Measurements from ENCODE around the gene RSPH6A.
A peak's percentile ranks its signal among the peaks of the same experiment; 100 is the strongest.

DNA sequence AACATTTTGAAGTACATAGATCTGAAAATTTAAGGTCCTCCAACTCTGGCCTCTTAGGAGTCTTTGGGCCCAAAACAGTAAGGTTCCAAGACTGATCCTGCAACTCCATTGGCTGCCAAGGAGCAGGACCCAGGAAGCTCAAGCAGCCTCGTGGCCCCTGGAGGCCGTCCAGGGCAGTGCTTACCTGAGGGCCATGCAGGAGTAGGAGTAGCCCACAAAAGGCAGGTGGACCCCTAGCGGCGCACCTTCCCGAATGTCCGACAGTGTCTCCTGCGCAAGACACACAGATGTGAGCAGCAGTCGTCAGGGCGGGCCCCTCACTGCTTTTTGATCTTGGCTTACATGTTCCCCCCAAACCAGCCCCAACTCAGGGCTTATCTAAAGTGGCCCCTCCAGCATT is 40.3 kb downstream of the RSPH6A start:
- TF ChIP-seq, protein P1, sequence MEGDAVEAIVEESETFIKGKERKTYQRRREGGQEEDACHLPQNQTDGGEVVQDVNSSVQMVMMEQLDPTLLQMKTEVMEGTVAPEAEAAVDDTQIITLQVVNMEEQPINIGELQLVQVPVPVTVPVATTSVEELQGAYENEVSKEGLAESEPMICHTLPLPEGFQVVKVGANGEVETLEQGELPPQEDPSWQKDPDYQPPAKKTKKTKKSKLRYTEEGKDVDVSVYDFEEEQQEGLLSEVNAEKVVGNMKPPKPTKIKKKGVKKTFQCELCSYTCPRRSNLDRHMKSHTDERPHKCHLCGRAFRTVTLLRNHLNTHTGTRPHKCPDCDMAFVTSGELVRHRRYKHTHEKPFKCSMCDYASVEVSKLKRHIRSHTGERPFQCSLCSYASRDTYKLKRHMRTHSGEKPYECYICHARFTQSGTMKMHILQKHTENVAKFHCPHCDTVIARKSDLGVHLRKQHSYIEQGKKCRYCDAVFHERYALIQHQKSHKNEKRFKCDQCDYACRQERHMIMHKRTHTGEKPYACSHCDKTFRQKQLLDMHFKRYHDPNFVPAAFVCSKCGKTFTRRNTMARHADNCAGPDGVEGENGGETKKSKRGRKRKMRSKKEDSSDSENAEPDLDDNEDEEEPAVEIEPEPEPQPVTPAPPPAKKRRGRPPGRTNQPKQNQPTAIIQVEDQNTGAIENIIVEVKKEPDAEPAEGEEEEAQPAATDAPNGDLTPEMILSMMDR (IDR thresholded peaks at IDR 0.05 in 8 of 11, conservative IDR thresholded peaks at IDR 0.05 in 3 of 11): no peak
- TF ChIP-seq POLR2AphosphoS5 (IDR thresholded peaks at IDR 0.05): peak in 1 of 3 donors; percentile 26

All from spleen (tissue), 7 donors.